Fibroblast of skin of abdomen (primary cell): ENCODE data around the gene BAD. TPM values are rescaled to one million over a fixed set of nuclear protein-coding genes. Genes with fewer than 3 reads are reported as not detected.
"Not testable (repeated sequence)": the region's sequence is repeated elsewhere in the genome, so short reads cannot be mapped to it uniquely, and the experiment has no call there.

Experiments
- DNase-seq: peaks from one replicate; pipeline ENCODE4 v3.0.0-alpha.2; 2013
- polyA plus RNA-seq, 2 experiments: library from polyadenylated mRNA; unstranded; fragments of 120-200 nt; gene quantifications; one replicate each; pipeline ENCODE4 v1.2.1, GENCODE V29; 2013; ENCODE audit not compliant: insufficient read length in 2 of 2

The BAD gene
- polyA plus RNA-seq (2013, experiment 1 of 2; ENCODE audit: insufficient read length): 48.1 TPM
- 50.3 TPM for polyA plus RNA-seq (2013, experiment 2 of 2; ENCODE audit: insufficient read length)

DNA sequence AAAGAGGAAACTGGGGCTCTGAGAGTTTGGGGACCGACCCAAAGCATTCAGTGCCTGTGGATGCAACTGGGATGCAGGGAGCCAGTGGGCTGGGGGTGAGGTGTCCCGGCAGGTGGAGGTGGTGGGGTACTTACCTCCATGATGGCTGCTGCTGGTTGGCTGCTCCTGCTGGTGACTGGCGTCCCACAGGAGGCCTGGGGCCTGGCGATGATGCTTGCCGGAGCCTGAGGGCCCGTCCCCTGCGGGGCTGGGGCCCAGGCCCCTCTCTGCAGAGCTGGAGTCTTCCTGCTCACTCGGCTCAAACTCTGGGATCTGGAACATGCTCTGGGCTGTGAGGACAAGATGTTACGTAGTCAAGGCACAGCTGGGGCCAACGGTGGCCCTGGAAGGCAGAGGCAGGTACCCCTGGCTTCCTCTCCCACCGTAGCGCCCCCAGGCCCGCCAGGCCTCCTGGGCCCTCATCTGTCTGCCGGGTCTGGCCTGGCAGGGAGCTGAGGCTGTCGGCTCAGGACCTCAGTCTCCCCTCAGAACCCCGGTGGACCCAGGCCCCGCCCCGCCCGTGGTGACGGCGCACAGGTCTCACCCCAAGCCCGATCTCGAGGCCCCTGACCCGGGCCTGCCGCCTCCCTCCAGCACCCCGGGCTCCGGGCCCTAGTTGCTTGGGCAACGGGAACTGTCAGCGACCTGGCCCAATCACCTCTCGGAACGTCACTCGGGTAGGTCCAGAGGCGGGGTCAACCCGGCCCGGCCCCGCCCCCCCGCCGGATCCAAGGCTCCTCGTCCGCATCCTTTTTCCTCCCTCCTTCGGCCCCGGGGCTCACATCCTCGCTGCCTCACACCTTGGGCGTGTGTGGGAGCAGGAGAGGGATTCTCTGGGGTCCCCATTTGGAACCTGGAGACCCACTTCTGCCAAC is at the start of gene BAD:
Gene BAD, minus strand, starts transcription at position 618 of the 914 bp plus-strand sequence. Its CDS starts 297 bp downstream, at position 321.
- DNase-seq: peak; percentile 90

DNA sequence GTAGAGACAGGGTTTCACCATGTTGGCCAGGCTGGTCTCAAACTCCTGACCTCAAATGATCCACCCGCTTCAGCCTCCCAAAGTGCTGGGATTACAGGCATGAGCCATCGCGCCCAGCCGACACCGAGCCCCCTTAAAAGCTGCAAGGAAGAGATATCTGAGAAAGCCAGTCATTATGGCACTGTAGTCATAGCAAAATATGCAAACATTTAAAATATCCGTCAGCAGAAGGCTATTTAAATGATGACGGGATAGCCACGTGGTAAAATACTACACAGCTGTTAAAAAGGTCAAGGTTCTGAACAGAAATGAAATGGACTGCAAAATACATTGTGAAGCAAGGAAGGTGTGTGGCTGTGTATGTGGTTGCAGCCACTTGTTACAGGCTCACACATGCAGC is 49.1 kb upstream of the BAD start:
- DNase-seq: no peak

DNA sequence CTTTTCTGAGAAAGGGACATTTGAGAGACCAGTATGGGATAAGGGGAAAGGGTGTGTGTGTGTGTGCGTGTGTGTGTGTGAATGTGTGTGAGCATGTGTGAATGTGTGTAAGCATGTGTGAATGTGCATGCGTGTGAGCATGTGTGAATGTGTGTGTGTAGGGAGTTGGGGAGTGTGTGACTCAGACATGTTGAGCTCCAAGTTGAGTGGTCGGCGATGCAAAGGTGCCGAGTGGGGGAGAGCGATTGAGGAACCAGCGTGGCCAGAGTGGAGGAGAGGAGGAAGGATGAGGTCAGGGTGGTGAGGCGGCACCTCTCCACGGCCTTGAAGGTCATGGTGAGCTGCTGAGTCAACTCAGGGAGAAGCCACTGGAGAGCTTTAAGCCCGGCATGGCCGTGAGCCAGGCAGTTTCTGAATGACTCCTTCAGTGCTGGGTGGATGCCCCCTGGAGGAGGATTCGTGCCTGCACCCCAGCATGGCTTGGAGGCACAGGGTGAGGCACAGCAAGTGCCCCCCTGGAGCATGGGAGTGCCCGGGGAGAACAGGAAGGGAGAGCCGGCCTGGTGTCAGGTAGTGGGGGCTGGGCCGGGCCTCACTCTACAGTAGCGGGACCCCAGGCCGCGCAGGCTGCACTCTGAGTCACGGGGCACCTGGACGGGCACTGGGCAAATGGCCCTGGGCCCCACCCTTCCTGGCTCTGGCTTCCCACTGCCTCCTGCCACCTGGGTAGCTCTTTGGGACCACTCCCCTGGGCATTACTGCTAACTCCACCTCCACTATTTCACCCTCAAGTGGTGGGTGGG is 47.3 kb upstream of the BAD start:
- peak; percentile 82 for DNase-seq

DNA sequence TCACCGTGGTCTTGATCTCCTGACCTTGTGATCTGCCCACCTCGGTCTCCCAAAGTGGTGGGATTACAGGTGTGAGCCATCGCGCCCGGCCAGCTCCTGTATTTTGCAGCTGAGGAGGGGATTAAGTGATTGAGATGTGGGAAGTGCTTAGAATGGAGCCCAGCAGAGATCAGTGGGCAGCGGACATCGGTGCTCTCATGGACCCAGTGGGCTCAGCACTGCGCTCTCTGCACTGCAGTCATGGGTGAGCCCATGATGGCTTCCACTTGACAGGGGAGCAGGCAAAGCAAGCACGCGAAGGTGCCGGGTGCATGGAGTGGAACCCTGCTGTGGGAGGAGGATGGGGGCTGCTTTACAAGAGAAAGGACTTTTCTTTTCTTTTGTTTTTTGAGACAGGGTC is 46.4 kb upstream of the BAD start:
- no peak for DNase-seq

DNA sequence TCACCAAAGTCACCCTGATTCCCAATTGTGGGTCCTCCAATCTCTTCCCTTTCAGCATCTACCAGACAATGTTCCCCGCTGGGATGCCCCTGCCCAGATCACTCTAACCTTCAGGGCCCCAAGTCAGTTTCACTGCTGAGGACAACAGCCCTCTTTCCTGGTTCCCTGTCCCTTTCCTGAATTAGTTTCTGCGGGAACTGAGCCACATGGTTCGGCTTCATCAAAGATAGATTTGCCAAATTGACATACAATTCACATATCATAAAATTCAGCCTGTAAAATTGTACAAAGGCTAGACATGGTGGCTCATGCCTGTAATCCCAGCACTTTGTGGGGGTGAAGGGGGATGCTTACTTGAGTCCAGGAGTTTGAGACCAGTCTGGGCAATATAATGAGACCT is 43.5 kb upstream of the BAD start:
- no peak for DNase-seq

DNA sequence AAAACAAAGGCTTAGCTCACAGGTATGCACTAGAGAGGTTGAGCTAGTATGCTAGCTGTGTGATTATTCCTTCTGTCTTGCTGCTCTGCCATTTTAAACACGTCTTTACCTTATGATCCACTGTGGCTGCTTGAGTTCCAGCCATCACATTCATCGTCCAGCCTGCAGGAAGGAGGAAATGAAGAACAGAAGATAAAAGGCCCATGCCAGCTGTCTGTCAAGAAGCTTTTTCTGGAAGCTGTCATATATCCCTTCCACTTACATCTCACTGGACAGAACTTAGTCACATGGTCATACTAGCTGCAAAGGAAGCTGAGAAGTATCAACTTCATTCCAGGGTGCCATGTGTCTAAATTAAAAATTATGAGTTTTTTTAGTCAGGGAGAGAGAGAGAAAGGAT is 42.9 kb upstream of the BAD start:
- DNase-seq: no peak

DNA sequence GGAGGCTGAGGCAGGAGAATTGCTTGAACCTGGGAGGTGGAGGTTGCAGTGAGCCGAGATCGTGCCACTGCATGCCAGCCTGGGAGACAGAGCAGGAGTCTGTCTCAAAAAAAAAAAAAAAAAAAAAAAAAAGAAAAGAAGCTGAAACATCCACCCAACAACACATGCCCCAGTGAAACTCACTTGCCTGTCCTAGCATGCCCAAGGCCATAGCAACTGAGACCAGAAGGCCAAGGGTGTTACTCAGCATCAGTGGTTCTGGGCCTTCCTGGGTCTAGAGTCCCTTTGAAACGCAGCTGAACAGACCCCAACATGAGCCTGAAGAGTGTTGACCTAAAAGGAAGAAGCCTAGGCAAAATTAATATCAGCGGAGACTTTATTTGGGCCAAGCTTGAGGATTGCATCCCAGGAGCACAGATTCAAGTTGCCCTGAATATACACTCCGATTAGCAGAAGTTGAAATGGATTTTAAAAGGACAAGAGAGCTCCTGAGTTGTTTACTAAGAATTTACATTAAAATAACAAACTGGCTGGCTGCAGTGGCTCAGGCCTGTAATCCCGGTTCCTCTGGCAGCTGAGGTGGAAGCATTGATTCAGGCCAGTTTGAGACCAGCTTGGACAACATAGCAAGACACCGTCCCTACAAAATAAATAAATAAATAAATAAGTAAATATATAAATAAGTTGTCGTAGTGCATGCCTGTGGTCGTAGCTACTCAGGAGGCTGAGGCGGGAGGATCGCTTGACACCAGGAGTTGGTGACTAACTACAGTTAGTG is 40.4 kb upstream of the BAD start:
- no peak for DNase-seq

DNA sequence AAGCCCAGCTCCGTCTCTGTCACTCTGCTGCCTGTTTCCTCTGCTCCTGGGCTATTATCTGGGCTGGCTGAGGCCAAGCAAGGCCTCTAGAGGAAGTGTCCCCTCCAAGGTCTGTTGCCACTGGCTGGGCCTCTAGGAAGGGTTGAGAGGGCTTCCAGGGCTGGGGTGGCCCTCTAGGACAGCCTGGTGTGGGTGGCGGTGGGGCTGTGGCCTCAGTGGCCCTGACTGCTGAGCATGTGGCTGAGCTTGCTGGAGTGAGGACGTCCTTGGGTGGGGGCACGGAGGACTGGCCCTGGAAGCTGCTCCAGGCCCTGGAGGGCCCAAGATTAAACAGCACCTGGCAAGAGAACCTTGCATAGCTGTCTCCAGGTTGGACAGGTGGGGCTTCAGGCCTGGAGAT is 39.5 kb upstream of the BAD start:
- not testable (repeated sequence) for DNase-seq

DNA sequence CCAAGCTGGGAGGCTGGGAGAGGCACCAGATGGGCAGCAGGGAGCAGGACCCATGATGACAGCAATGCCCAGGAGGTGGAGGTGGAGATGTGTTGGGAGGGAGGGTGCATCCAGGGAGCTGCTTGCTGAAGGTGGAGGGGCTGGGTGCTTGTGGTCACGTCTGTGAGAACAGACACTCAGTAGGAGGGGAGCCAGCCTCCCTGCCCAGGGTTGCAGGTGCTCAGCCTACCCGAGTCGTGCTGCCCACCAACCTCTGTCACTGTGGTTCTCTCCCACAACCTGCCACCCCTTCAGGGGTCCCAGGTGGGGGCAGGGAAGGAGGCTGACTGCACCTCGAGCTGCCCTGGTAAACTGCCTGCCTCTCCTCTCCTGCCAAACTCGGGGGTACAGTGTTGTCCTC is 38.9 kb upstream of the BAD start:
- no peak for DNase-seq

DNA sequence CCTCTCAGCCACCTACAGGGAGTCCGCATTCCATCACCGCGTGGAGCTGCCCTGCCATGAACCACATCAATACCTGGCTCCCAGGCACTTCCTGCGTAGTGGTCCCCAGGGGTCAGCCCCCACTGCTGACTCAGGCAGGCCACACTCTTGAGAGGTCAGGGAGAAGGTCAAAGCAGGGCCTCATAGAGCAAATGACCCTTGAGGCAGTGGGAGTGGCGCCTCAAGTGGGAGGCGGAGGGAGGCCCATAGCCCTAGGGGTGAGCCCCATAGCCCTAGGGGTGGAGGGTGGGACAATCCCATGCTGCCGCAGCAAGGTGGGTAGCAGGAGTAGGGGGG is 38.4 kb upstream of the BAD start:
- no peak for DNase-seq

DNA sequence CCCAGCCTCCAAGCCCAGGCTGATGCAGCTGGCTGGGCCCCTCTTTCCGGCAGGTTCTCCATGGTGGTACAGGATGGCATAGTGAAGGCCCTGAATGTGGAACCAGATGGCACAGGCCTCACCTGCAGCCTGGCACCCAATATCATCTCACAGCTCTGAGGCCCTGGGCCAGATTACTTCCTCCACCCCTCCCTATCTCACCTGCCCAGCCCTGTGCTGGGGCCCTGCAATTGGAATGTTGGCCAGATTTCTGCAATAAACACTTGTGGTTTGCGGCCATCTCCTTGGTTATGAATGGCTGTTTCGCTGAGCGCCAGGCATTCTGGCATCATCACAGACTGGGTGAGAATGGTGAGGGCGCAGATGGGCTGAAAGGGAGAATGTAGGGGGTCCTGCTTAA is 37.1 kb upstream of the BAD start:
- DNase-seq: no peak

DNA sequence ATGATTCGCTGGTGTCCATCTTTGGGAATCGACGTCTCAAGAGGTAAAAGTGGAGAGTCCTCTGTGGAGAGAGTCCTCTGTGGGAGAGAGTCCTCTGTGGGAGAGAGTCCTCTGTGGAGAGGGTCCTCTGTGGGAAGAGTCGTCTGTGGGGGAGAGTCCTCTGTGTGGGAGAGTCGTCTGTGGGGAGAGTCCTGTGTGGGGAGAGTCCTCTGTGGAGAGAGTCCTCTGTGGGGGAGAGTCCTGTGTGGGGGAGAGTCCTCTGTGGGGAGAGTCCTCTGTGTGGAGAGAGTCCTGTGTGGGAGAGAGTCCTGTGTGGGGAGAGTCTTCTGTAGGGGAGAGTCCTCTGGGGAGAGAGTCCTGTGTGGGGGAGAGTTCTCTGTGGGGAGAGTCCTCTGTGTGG is 36.6 kb upstream of the BAD start:
- DNase-seq: no peak

DNA sequence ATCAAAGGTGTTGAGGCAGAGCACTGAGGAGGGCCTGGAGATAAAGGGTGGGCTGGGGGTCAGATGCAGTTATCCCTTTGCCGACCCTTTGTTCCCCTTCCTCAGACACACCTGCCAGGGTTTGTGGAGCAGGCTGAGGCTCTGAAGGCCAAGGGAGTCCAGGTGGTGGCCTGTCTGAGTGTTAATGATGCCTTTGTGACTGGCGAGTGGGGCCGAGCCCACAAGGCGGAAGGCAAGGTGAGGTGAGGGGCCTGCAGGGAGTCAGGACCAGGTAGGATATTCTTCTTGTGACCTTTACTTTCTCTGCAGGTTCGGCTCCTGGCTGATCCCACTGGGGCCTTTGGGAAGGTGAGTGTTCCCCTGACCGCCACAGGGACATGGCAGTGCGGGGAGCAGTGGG is 36.1 kb upstream of the BAD start:
- DNase-seq: no peak

DNA sequence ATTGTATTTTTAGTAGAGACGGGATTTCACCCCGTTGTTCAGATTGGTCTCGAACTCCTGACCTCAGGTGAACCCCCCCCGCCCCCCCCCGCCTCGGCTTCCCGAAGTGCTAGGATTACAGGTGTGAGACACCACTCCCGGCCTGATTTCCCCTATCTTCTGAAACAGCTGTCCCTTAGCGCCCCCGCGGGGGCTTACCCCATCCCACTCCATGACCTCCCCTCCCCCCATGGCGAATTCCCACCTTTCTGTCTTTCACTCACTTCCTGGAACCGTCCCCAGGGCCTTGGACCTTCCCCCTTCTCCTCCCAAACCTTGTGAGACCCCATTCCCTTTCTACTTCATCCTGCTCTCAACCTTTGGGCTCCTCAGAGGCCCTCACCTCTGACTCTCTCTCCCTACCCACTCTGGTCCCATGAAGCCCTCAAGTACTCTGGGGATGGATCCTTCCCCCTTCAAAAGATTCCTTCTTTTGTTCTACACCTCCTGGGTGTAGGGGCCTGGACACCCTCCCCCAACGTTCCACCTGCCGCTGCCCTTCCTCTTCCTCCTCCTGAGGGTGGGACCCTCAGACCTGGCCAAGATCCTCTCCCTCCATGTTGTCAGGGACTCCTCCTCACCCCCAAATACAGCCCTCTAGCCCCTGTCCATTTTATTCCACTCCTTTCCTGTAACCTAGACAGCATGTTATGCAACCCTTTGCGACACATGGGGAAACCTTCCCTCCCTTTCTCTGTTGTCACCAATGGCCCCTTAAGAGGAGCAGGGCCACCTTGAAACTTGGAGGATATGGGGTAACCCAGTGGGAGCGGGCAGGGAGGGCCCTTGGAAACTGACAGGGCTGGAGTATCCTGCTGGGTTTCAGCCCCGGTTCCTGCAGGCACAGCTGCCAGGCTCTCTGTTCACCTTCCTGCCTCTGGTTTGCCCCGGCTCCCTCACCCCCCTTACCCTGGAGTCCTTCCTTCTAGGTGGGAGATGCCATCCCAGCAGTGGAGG is 34.6 kb upstream of the BAD start:
- no peak for DNase-seq

DNA sequence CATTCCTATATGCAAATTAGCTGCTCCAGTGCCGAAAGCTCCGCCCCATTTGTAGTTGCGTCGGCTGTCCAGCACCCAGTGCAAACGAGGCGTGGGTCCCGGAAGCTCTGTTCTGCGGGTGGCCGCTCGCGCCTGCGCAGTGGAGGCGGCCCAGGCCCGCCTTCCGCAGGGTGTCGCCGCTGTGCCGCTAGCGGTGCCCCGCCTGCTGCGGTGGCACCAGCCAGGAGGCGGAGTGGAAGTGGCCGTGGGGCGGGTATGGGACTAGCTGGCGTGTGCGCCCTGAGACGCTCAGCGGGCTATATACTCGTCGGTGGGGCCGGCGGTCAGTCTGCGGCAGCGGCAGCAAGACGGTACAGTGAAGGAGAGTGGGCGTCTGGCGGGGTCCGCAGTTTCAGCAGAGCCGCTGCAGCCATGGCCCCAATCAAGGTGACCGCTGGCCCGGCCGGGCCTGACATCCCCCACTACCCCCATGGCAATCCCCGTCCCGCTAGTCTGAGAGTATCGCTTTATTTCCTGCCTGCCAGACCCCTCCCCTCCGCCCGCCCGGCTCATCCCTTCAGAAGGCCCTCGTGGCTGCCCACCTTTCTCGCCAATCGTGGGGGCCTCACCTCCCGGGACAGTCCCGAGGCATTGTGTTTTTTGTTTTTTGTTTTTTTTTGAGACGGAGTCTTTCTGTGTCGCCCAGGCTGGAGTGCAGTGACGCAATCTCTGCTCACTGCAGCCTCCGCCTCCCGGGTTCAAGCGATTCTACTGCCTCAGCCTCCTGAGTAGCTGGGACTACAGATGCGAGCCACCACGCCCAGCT is 33.7 kb upstream of the BAD start, which contains the start of gene PRDX5:
Gene PRDX5, plus strand, starts transcription at position 161 of the 805 bp plus-strand sequence. Its CDS starts 95 bp downstream, at position 256.
- peak; percentile 96 for DNase-seq

DNA sequence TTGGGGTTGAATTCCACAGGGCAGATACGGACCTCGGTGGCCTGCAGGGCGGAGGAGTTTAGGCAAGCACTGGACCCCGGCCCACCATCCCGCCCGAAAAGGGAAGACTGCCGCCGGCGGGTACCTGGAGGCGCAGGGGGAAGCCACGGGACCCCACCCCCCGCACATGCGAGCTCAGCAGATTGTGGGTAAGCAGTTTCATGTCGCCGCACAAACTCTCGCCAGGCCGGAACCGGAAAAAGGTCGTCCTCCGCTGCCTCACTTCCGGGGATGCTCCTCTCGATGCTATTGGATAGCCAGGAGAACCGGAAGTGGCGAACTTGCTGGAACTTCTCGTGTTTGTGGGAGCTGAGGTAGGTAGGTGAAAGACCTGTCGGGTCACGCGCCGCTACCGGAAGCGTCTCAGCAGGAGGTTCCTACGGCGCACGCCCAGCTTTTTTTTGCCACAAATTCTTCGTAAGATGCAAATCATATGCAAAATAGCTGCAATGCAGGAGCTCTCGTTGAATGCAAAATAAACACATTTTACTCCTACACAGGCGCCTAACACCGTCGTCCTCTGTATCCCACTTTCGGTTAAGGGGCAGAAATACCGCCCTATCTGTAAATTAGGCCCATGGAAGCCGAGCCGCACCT is 33.0 kb upstream of the BAD start, which contains the start of gene TRMT112:
Gene TRMT112, minus strand, starts transcription at position 235 of the 636 bp plus-strand sequence. Its CDS starts 33 bp downstream, at position 202.
- peak; percentile 97 for DNase-seq

DNA sequence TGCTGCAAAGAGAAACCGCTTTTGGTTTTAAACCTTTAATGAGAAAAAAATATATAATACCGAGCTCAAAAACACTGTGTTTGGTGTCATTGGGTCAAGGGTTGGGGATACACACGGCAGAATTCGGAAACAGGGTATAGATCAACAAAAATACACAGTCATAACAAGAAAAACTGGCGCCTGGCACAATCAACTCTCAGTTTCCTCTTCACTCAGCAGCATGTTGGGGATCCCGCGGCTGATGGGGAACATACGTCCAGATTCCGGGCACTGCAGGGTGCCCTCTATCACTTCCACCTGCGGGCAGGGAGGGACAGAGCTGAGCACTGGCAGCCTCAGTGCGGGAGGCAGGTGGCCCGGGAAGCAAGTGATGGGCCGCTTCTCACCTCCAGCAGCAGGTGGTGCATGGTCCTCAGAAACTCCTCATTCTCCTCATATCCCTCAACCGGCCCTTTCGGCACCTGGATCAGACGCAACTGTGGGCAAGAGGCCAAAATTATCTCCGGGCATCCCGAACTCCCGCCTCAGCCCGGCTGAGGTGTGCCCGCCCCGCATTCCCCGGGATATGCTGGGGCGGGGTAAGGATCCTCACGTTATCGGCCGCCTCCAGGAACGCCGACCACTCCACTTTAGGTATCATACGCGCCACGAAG is 32.3 kb upstream of the BAD start:
- DNase-seq: no peak

DNA sequence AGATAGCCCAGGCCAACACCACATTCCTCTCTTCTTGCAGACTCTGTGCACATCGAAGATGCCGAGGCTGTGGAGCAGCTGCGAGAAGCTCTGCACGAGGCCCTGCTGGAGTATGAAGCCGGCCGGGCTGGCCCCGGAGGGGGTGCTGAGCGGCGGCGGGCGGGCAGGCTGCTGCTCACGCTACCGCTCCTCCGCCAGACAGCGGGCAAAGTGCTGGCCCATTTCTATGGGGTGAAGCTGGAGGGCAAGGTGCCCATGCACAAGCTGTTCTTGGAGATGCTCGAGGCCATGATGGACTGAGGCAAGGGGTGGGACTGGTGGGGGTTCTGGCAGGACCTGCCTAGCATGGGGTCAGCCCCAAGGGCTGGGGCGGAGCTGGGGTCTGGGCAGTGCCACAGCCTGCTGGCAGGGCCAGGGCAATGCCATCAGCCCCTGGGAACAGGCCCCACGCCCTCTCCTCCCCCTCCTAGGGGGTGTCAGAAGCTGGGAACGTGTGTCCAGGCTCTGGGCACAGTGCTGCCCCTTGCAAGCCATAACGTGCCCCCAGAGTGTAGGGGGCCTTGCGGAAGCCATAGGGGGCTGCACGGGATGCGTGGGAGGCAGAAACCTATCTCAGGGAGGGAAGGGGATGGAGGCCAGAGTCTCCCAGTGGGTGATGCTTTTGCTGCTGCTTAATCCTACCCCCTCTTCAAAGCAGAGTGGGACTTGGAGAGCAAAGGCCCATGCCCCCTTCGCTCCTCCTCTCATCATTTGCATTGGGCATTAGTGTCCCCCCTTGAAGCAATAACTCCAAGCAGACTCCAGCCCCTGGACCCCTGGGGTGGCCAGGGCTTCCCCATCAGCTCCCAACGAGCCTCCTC is 31.4 kb upstream of the BAD start:
- DNase-seq: not testable (repeated sequence)
